ENCODE data around the gene ITGB2.

Gene ITGB2

DNA sequence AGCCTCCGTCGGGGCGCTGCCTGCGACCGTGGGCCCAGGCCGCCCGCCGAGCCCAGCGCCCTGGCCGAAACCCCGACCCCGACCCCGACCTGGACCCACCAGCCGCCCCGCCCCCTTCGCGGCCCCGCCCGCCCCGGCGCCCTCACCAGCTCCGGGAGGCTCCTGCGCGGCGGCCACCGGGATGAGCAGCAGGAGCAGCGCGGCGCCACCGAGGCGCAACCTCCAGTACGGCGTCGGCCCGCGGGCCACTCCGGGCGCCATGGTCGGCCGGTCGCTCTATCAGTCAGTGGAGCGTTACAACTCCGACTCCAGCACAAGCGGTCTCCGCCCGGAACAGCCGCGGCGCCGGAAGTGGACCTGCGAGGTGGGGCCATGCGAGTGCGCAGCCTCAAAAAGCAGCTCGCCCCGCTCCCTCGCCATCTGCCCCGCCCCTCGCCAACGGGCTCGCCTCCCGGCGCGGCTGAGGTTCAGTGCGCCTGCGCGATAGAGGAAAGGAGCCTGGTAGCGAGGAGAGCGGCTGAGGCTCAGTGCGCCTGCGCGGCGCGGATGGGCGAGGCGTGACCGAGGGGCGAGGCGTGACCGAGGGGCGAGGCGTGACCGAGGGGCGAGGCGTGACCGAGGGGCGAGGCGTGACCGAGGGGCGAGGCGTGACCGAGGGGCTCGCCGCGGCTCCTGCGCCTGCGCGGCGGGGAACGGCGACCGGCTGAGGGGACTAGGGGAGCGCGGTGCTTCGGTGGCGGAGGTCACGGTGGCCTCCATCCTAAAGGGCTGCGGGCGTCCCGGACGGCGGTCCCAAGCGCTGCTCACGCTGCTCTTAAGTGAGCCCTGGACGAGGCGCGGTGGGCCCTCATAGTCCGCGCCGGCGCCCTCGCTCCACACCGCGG, 47.1 kb downstream of the ITGB2 start, which contains the start of gene PTTG1IP:
TSS of gene PTTG1IP (minus strand) at position 335 of the 884 bp plus-strand sequence. CDS start at position 261, 74 bp downstream.
- peaks cover 27% of the 10 kb centered on the region for H3K79me2 ChIP-seq (ENCODE audit: control insufficient read depth, insufficient read depth, low read length, poor library complexity)
- H3K4me2 ChIP-seq (ENCODE audit: low read length), result peak within 1 kb of the TSS; percentile 92
- peak within 1 kb of the TSS; percentile 97 for H4K12ac ChIP-seq (ENCODE audit: low read depth, low read length)
- H2BK5ac ChIP-seq (ENCODE audit: low read depth, low read length, poor library complexity), result peak within 1 kb of the TSS; percentile 88
- H3K36me3 ChIP-seq (ENCODE audit: control insufficient read depth in 1 of 2, insufficient read depth in 2 of 2, low read length in 2 of 2), result peaks cover 2 to 3% of the 10 kb centered on the region in 2 experiments
- no peak within 1 kb of the TSS for H3K23ac ChIP-seq (ENCODE audit: low read length)
- peaks cover 24 to 31% of the 10 kb centered on the region in 2 experiments for H3K4me1 ChIP-seq (ENCODE audit: control insufficient read depth in 1 of 2, insufficient read depth in 2 of 2, low read length in 2 of 2)
- H4K91ac ChIP-seq (ENCODE audit: low read depth, low read length), result peak within 1 kb of the TSS; percentile 90
- H3K27ac ChIP-seq (ENCODE audit: low read depth, low read length), result peak within 1 kb of the TSS; percentile 78
- H3K79me1 ChIP-seq (ENCODE audit: low read length), result peaks cover 36% of the 10 kb centered on the region
- peak within 1 kb of the TSS; percentile 91 for H2BK120ac ChIP-seq (ENCODE audit: insufficient read depth, low read length, poor library complexity)
- H3K18ac ChIP-seq (ENCODE audit: low read length), result peak within 1 kb of the TSS; percentile 88
- no CpG with 5 or more reads among the region's 123 CpGs for WGBS (ENCODE audit: extremely low coverage, insufficient coverage, insufficient read length)
- H2BK12ac ChIP-seq (ENCODE audit: low read length), result peak within 1 kb of the TSS; percentile 32
- no peaks in the 10 kb centered on the region for H3K9me3 ChIP-seq (ENCODE audit: insufficient read depth, low read depth, low read length)
- peak within 1 kb of the TSS; percentile 95 for H3K4me3 ChIP-seq (ENCODE audit: low read depth, low read length)
- peak within 1 kb of the TSS; percentile 89 for H4K8ac ChIP-seq (ENCODE audit: low read depth, low read length)
- H3K14ac ChIP-seq (ENCODE audit: low read length), result peak within 1 kb of the TSS; percentile 99
- H2AFZ ChIP-seq (ENCODE audit: insufficient read depth, low read length, poor library complexity), result peak within 1 kb of the TSS; percentile 76
- no peaks in the 10 kb centered on the region for H3K27me3 ChIP-seq (ENCODE audit: insufficient read depth, low read length)
- H3K4ac ChIP-seq (ENCODE audit: low read depth, low read length), result peak within 1 kb of the TSS; percentile 100
- H3K9ac ChIP-seq (ENCODE audit: low read length), result peak within 1 kb of the TSS; percentile 94
- peak within 1 kb of the TSS; percentile 99 for H2AK5ac ChIP-seq (ENCODE audit: low read length)
- peak; percentile 98 to 100 for DNase-seq

DNA sequence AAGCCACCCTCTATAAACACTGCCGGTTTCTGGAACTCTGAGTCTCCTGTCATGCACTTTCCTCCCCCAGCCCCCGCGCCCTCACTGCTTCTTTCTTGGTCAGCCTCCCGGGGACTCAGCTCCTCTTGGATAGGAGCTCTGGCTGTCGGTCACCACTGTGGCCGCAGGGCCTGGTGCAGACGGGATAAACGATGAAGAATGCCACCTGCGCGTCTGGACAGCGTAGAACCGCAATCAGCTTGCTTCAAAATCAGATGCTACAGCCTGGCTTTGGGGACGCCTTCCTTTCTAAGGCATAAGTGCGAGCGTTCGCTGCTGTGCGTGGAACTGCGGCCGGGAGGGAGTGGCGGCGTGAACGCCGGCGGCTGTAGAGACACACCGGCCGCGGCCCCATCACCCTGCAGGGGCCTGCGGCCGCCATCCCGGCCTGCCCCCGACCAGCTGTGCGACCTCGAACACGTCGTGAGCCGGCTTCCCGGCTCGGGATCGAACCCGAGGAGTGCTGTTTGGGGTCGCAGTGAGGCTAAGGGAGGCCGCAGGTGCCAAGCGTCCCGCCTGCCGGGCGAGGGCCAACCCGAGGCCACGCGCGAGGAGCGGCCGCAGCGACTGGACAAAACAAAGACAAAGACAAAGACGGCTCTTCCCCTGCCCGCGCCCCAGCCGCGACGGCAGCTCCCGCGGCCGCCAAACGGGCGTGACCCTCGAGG, 47.9 kb downstream of the ITGB2 start:
- H3K9ac ChIP-seq (ENCODE audit: low read length), result peak overlapping the region; percentile 94
- H2BK120ac ChIP-seq (ENCODE audit: insufficient read depth, low read length, poor library complexity), result peak overlapping the region; percentile 91
- H3K79me1 ChIP-seq (ENCODE audit: low read length), result peaks cover 40% of the 10 kb centered on the region
- peaks cover 34% of the 10 kb centered on the region for H3K79me2 ChIP-seq (ENCODE audit: control insufficient read depth, insufficient read depth, low read length, poor library complexity)
- peak overlapping the region; percentile 88 for H3K18ac ChIP-seq (ENCODE audit: low read length)
- peak overlapping the region; percentile 32 for H2BK12ac ChIP-seq (ENCODE audit: low read length)
- H3K27ac ChIP-seq (ENCODE audit: low read depth, low read length), result peak overlapping the region; percentile 78
- H3K4ac ChIP-seq (ENCODE audit: low read depth, low read length), result peak overlapping the region; percentile 100
- peaks cover 30 to 37% of the 10 kb centered on the region in 2 experiments for H3K4me1 ChIP-seq (ENCODE audit: control insufficient read depth in 1 of 2, insufficient read depth in 2 of 2, low read length in 2 of 2)
- peak overlapping the region; percentile 99 for H2AK5ac ChIP-seq (ENCODE audit: low read length)
- peak overlapping the region; percentile 76 for H3K4me2 ChIP-seq (ENCODE audit: low read length)
- peak overlapping the region; percentile 95 for H3K4me3 ChIP-seq (ENCODE audit: low read depth, low read length)
- H3K9me3 ChIP-seq (ENCODE audit: insufficient read depth, low read depth, low read length), result no peaks in the 10 kb centered on the region
- peak overlapping the region; percentile 82 for H4K8ac ChIP-seq (ENCODE audit: low read depth, low read length)
- H3K23ac ChIP-seq (ENCODE audit: low read length), result no peak overlapping the region
- peak overlapping the region; percentile 61 for H2AFZ ChIP-seq (ENCODE audit: insufficient read depth, low read length, poor library complexity)
- H3K36me3 ChIP-seq (ENCODE audit: control insufficient read depth in 1 of 2, insufficient read depth in 2 of 2, low read length in 2 of 2), result peaks cover 2 to 3% of the 10 kb centered on the region in 2 experiments
- H3K14ac ChIP-seq (ENCODE audit: low read length), result peak overlapping the region; percentile 99
- peak overlapping the region; percentile 88 for H2BK5ac ChIP-seq (ENCODE audit: low read depth, low read length, poor library complexity)
- WGBS (ENCODE audit: extremely low coverage, insufficient coverage, insufficient read length), result no CpG with 5 or more reads among the region's 65 CpGs
- peak; percentile 35 to 69 for DNase-seq
- peak overlapping the region; percentile 97 for H4K12ac ChIP-seq (ENCODE audit: low read depth, low read length)
- no peaks in the 10 kb centered on the region for H3K27me3 ChIP-seq (ENCODE audit: insufficient read depth, low read length)
- H4K91ac ChIP-seq (ENCODE audit: low read depth, low read length), result peak overlapping the region; percentile 90

DNA sequence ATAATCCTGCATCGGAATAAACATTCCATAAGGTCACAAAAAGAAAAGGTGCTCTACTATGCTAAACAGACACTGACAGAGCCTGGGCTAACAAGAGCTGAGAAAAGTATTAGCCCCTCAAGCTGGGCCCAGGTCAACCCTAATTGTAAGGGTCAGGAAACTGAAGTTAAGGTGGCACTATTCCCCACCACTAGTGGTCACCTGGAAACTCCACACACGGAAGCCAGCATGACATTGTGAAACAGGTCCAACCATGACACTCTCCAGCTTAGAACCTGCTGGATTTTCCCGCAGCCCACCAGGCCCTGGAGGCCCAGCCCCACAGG, 48.4 kb downstream of the ITGB2 start:
- Histone ChIP-seq H3K14ac (ENCODE audit: low read length) (no peak overlapping the region), H3K79me1 (ENCODE audit: low read length) (peaks cover 42% of the 10 kb centered on the region), H3K27me3 (ENCODE audit: insufficient read depth, low read length) (no peaks in the 10 kb centered on the region)

DNA sequence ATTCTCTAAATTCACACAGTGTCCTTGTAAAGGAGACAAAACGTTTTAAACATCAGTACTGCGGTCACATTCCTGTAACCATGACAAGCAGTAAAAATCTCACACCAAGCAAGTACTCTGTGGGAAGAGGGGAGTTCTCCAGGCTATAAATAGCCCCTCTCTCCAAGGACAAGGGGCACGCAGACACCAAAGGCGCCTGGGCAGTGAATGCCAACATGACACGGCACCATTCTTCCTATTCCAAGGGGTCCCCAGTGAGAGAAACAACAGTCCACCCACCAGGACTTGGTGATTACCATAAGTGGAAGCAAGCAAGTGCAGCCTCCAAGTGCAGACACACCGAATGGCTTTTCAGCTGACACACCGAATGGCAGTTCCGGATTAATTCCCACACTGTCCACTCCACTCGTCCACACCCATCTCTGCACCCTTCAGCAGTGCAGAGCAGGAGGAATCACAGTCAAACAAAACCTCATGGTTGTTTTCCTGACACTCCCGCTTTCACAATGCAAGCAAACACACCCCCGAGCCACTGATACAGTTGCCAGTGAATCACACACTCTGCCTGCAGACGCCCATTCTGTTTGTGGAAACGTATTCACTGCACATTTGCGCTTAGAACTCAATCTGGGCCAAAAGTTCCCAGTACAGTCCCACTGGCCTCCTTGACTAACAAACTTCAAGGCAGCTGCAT, 49.0 kb downstream of the ITGB2 start:
- Histone ChIP-seq H2AFZ (ENCODE audit: insufficient read depth, low read length, poor library complexity) (no peak overlapping the region), H3K79me1 (ENCODE audit: low read length) (peaks cover 42% of the 10 kb centered on the region), H3K36me3 (ENCODE audit: control insufficient read depth in 1 of 2, insufficient read depth in 2 of 2, low read length in 2 of 2) (peaks cover 3 to 4% of the 10 kb centered on the region in 2 experiments), H3K4me2 (ENCODE audit: low read length) (peak overlapping the region; percentile 76), H3K23ac (ENCODE audit: low read length) (peak overlapping the region; percentile 9), H3K79me2 (ENCODE audit: control insufficient read depth, insufficient read depth, low read length, poor library complexity) (peaks cover 41% of the 10 kb centered on the region), H4K91ac (ENCODE audit: low read depth, low read length) (peak overlapping the region; percentile 25), H3K4ac (ENCODE audit: low read depth, low read length) (peak overlapping the region; percentile 100), H4K12ac (ENCODE audit: low read depth, low read length) (no peak overlapping the region), H2BK12ac (ENCODE audit: low read length) (no peak overlapping the region), H4K8ac (ENCODE audit: low read depth, low read length) (no peak overlapping the region), H3K9me3 (ENCODE audit: insufficient read depth, low read depth, low read length) (no peaks in the 10 kb centered on the region), H3K4me1 (ENCODE audit: control insufficient read depth in 1 of 2, insufficient read depth in 2 of 2, low read length in 2 of 2) (peaks cover 39 to 46% of the 10 kb centered on the region in 2 experiments), H2AK5ac (ENCODE audit: low read length) (peak overlapping the region; percentile 12), H3K27ac (ENCODE audit: low read depth, low read length) (peak overlapping the region; percentile 78), H3K27me3 (ENCODE audit: insufficient read depth, low read length) (no peaks in the 10 kb centered on the region), H3K14ac (ENCODE audit: low read length) (peak overlapping the region; percentile 30), H3K4me3 (ENCODE audit: low read depth, low read length) (no peak overlapping the region), H3K18ac (ENCODE audit: low read length) (peak overlapping the region; percentile 20), H2BK5ac (ENCODE audit: low read depth, low read length, poor library complexity) (no peak overlapping the region), H2BK120ac (ENCODE audit: insufficient read depth, low read length, poor library complexity) (peak overlapping the region; percentile 1), H3K9ac (ENCODE audit: low read length) (peak overlapping the region; percentile 38)
- DNase-seq, result peak; percentile 48 to 60
- no CpG with 5 or more reads among the region's 14 CpGs for WGBS (ENCODE audit: extremely low coverage, insufficient coverage, insufficient read length)

More for the DNA sequence above, 48.4 kb downstream of the ITGB2 start:
- Histone ChIP-seq H3K4me2 (ENCODE audit: low read length) (peak overlapping the region; percentile 76), H3K36me3 (ENCODE audit: control insufficient read depth in 1 of 2, insufficient read depth in 2 of 2, low read length in 2 of 2) (peaks cover 3 to 4% of the 10 kb centered on the region in 2 experiments), H4K91ac (ENCODE audit: low read depth, low read length) (no peak overlapping the region), H2AFZ (ENCODE audit: insufficient read depth, low read length, poor library complexity) (no peak overlapping the region), H3K27ac (ENCODE audit: low read depth, low read length) (peak overlapping the region; percentile 78), H4K12ac (ENCODE audit: low read depth, low read length) (no peak overlapping the region), H3K23ac (ENCODE audit: low read length) (no peak overlapping the region), H2BK5ac (ENCODE audit: low read depth, low read length, poor library complexity) (no peak overlapping the region), H3K9me3 (ENCODE audit: insufficient read depth, low read depth, low read length) (no peaks in the 10 kb centered on the region), H2BK12ac (ENCODE audit: low read length) (no peak overlapping the region), H4K8ac (ENCODE audit: low read depth, low read length) (no peak overlapping the region), H3K79me2 (ENCODE audit: control insufficient read depth, insufficient read depth, low read length, poor library complexity) (peaks cover 37% of the 10 kb centered on the region), H3K4ac (ENCODE audit: low read depth, low read length) (peak overlapping the region; percentile 100), H3K9ac (ENCODE audit: low read length) (peak overlapping the region; percentile 94), H2AK5ac (ENCODE audit: low read length) (no peak overlapping the region), H3K18ac (ENCODE audit: low read length) (no peak overlapping the region), H3K4me3 (ENCODE audit: low read depth, low read length) (peak overlapping the region; percentile 95), H3K4me1 (ENCODE audit: control insufficient read depth in 1 of 2, insufficient read depth in 2 of 2, low read length in 2 of 2) (peaks cover 34 to 40% of the 10 kb centered on the region in 2 experiments), H2BK120ac (ENCODE audit: insufficient read depth, low read length, poor library complexity) (no peak overlapping the region)
- WGBS (ENCODE audit: extremely low coverage, insufficient coverage, insufficient read length), result no CpG with 5 or more reads among the region's 3 CpGs
- DNase-seq, result peak in 1 of 2 donors; percentile 68
